Esophagus muscularis mucosa (tissue), 4 donors: ENCODE results near the gene ZNF71.

Experiments
- CTCF ChIP-seq, 3 experiments: fragments of 200-600 bp in 2 of 3; fragments of 450-650 bp in 1 of 3; sonication (generic) in 2 of 3; IDR thresholded peaks; one replicate each; pipeline ENCODE4 v1.5.1; 2017 to 2019; ENCODE audit warnings: antibody characterized with exemption in 3 of 3, mild to moderate bottlenecking in 2 of 3, moderate library complexity in 1 of 3
- EP300 ChIP-seq: sonication (generic); formaldehyde crosslinking; IDR thresholded peaks from one replicate; pipeline ENCODE4 v1.6.1; 2017; ENCODE audit warnings: antibody characterized with exemption
- POLR2A ChIP-seq: fragments of 450-650 bp; IDR thresholded peaks from one replicate; pipeline ENCODE4 v1.6.1; 2017; ENCODE audit warnings: antibody characterized with exemption, moderate library complexity, mild to moderate bottlenecking, low read depth
- POLR2AphosphoS5 ChIP-seq, 2 donors: sonication (generic); formaldehyde crosslinking; IDR thresholded peaks; one replicate each; pipeline ENCODE4 v1.6.1; 2017; ENCODE audit warnings: antibody characterized with exemption in 2 of 2

DNA sequence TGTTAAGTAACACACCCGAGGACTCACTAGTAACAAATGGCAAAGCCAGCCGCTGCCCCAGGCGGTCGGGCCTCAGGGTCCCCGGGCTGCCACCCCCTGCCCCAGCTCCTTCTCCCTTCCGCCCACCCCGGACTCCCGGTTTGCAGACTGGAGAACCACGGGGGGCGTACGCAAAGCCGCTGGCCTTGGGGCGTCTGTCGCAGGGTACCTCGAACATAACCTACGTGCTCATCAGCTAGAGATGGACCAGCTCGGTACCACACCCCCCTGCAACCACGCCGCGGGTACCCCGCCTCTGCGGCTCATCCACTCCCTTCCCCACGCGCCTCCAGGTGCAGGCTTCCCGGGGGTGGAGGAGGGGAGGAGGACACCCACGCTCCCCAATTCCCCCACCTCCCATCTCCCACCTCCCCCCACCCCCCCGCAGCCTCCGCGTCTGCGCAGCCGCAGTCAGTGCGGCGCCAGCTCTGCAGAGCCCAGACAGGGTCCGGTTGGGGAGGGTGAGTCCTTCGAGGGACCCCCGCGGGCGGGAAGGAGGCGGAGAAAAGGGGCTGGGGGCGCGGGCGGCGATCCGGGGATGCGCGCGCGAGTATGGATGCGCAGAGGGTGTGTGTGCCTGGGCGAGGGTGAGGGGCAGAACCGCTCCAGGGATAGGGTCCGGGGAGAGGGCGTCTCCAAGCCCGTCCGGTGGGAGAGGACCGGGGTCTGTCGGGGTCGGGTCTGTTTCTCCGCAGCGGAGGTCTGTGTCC lies 47.8 kb downstream of the ZNF71 start, which contains the start of gene SMIM17:
- TF ChIP-seq POLR2AphosphoS5 (IDR thresholded peaks at IDR 0.05): no peak
- no peak for TF ChIP-seq CTCF (IDR thresholded peaks at IDR 0.05)
- no peak for TF ChIP-seq POLR2A
- no peak for TF ChIP-seq EP300
